GM23338 (cell line): ENCODE results near the gene ZBTB40. TPM values are rescaled to one million over a fixed set of nuclear protein-coding genes. Genes with fewer than 3 reads are reported as not detected.

Experiments
- ATAC-seq: fragments of 200-7000 bp; cut with Tn5 transposase; 3 replicates; pipeline ENCODE4 v1.9.1; 2020
- DNase-seq: peaks from one replicate; pipeline ENCODE4 v3.0.0-alpha.2; 2015; ENCODE audit warnings: low spot score
- H2AFZ ChIP-seq: fragments of 200-600 bp; sonication (generic); 2 replicates; pipeline ENCODE4 v1.8.0; 2016; ENCODE audit warnings: antibody characterized with exemption, mild to moderate bottlenecking, moderate library complexity
- H3F3A ChIP-seq: fragments of 200-600 bp; sonication (generic); replicated peaks from 2 replicates; pipeline ENCODE4 v1.8.0; 2017; ENCODE audit warnings: antibody characterized with exemption, mixed run types, low read depth
- H3K27ac ChIP-seq: fragments of 200-600 bp; sonication (generic); 2 replicates; pipeline ENCODE4 v1.6.1; 2016; ENCODE audit warnings: low read depth
- H3K27me3 ChIP-seq: fragments of 200-600 bp; sonication (generic); 2 replicates; pipeline ENCODE4 v1.8.0; 2016; ENCODE audit warnings: mild to moderate bottlenecking, mixed run types, moderate library complexity; ENCODE audit not compliant: insufficient read depth
- H3K36me3 ChIP-seq: fragments of 200-600 bp; sonication (generic); 2 replicates; pipeline ENCODE4 v1.8.0; 2016; ENCODE audit warnings: mild to moderate bottlenecking; ENCODE audit not compliant: insufficient read depth
- H3K4me1 ChIP-seq: fragments of 200-600 bp; sonication (generic); 2 replicates; pipeline ENCODE4 v1.8.0; 2016; ENCODE audit warnings: mild to moderate bottlenecking, moderate library complexity; ENCODE audit not compliant: insufficient read depth
- H3K4me2 ChIP-seq: fragments of 200-600 bp; sonication (generic); 2 replicates; pipeline ENCODE4 v1.7.1; 2017; ENCODE audit warnings: mixed run types
- H3K4me3 ChIP-seq: fragments of 200-600 bp; sonication (generic); 2 replicates; pipeline ENCODE4 v1.6.1; 2016; ENCODE audit warnings: mixed run types
- H3K79me2 ChIP-seq: fragments of 200-600 bp; sonication (generic); replicated peaks from 2 replicates; pipeline ENCODE4 v1.8.0; 2017; ENCODE audit warnings: mild to moderate bottlenecking; ENCODE audit not compliant: insufficient read depth
- H3K9me2 ChIP-seq: fragments of 200-600 bp; sonication (generic); 2 replicates; pipeline ENCODE4 v1.8.0; 2017; ENCODE audit not compliant: insufficient read depth
- H4K20me1 ChIP-seq: fragments of 200-600 bp; sonication (generic); replicated peaks from 2 replicates; pipeline ENCODE4 v1.8.0; 2017; ENCODE audit warnings: mild to moderate bottlenecking; ENCODE audit not compliant: insufficient read depth
- H3K27ac Mint-ChIP-seq: 2 replicates; pipeline ENCODE4 v1.8.0; 2020; ENCODE audit warnings: inconsistent platforms, mild to moderate bottlenecking, moderate library complexity, mixed read lengths
- H3K27me3 Mint-ChIP-seq: 3 replicates; pipeline ENCODE4 v1.8.0; 2022; ENCODE audit warnings: low read depth, mild to moderate bottlenecking, moderate library complexity, mixed read lengths, inconsistent platforms; ENCODE audit not compliant: insufficient read depth, poor library complexity
- H3K36me3 Mint-ChIP-seq: 3 replicates; pipeline ENCODE4 v1.8.0; 2021; ENCODE audit warnings: low read depth, mild to moderate bottlenecking, inconsistent platforms, moderate library complexity, mixed read lengths
- H3K4me1 Mint-ChIP-seq: 3 replicates; pipeline ENCODE4 v1.8.0; 2020; ENCODE audit warnings: mild to moderate bottlenecking, inconsistent platforms, mixed read lengths
- H3K4me3 Mint-ChIP-seq: 3 replicates; pipeline ENCODE4 v1.8.0; 2021; ENCODE audit warnings: moderate library complexity, mild to moderate bottlenecking, inconsistent platforms, mixed read lengths
- H3K9me3 Mint-ChIP-seq: 3 replicates; pipeline ENCODE4 v1.8.0; 2020; ENCODE audit warnings: moderate library complexity, mild to moderate bottlenecking, inconsistent platforms, mixed read lengths
- CREB1 ChIP-seq: fragments of 250-450 bp; sonication (Bioruptor Pico); IDR thresholded peaks from 2 replicates; pipeline ENCODE4 v1.5.0; 2020; ENCODE audit warnings: low read depth, mild to moderate bottlenecking, moderate library complexity
- EZH2 ChIP-seq: fragments of 200-600 bp; sonication (generic); IDR thresholded peaks from one replicate; pipeline ENCODE4 v1.8.0; 2017; ENCODE audit warnings: antibody characterized with exemption, mild to moderate bottlenecking, low read depth; ENCODE audit not compliant: unreplicated experiment
- EZH2phosphoT487 ChIP-seq: fragments of 200-600 bp; sonication (generic); IDR thresholded peaks from one replicate; pipeline ENCODE4 v1.8.1; 2018; ENCODE audit warnings: antibody characterized with exemption; ENCODE audit not compliant: unreplicated experiment
- JUNB ChIP-seq: IDR thresholded peaks from one replicate; pipeline ENCODE4 v1.6.1; 2016; ENCODE audit warnings: antibody characterized with exemption; ENCODE audit not compliant: unreplicated experiment
- NANOG ChIP-seq: IDR thresholded peaks from 2 replicates; pipeline ENCODE4 v1.6.1; 2016; ENCODE audit warnings: antibody characterized with exemption, borderline replicate concordance
- POLR2AphosphoS5 ChIP-seq: IDR thresholded peaks from 2 replicates; pipeline ENCODE4 v1.6.1; 2016; ENCODE audit warnings: antibody characterized with exemption, low read depth
- REST ChIP-seq: IDR thresholded peaks from one replicate; pipeline ENCODE4 v1.6.1; 2018; ENCODE audit warnings: antibody characterized with exemption; ENCODE audit not compliant: unreplicated experiment
- STAT1 ChIP-seq: IDR thresholded peaks from one replicate; pipeline ENCODE4 v1.6.1; 2016; ENCODE audit warnings: antibody characterized with exemption; ENCODE audit not compliant: unreplicated experiment
- ZNF331 ChIP-seq: fragments of 250-450 bp; sonication (Bioruptor Pico); IDR thresholded peaks from 2 replicates; pipeline ENCODE4 v1.5.0; 2020; ENCODE audit warnings: low read depth, mild to moderate bottlenecking, moderate library complexity
- polyA plus RNA-seq: library from polyadenylated mRNA; unstranded; fragments of >200 nt; fragmentation: Nextera tagmentation; extraction: Ambion mirVana; gene quantifications from 2 replicates; pipeline ENCODE4 v1.2.1, GENCODE V29; 2016
- total RNA-seq: library from RNA; depleted of rRNA; stranded (reverse); fragments of >200 nt; shearing (Covaris generic); gene quantifications from 2 replicates; pipeline ENCODE4 v1.2.3, GENCODE V29; 2014
- TF ChIP-seq, protein P1 (sequence below): IDR thresholded peaks from 2 replicates; pipeline ENCODE4 v1.6.1; 2016; ENCODE audit warnings: antibody characterized with exemption
- TF ChIP-seq, protein P2 (sequence below), 2 experiments: fragments of 200-600 bp in 1 of 2; sonication (generic) in 1 of 2; conservative IDR thresholded peaks; 2 replicates each; pipeline versions ENCODE4 v1.5.1 to v1.6.1; 2016 to 2017; ENCODE audit warnings: antibody characterized with exemption in 2 of 2, low read depth in 2 of 2, mild to moderate bottlenecking in 2 of 2, moderate library complexity in 1 of 2

The ZBTB40 gene
- total and polyA plus RNA-seq, 2 experiments from 2014 or later = 3.1 to 22.7 TPM

GRCh38 chr1:22473952-22474351, 22.3 kb downstream of the ZBTB40 start (continued):
- TF ChIP-seq, protein P1, sequence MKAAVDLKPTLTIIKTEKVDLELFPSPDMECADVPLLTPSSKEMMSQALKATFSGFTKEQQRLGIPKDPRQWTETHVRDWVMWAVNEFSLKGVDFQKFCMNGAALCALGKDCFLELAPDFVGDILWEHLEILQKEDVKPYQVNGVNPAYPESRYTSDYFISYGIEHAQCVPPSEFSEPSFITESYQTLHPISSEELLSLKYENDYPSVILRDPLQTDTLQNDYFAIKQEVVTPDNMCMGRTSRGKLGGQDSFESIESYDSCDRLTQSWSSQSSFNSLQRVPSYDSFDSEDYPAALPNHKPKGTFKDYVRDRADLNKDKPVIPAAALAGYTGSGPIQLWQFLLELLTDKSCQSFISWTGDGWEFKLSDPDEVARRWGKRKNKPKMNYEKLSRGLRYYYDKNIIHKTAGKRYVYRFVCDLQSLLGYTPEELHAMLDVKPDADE = no peak
- TF ChIP-seq EZH2phosphoT487 = no peak

DNA sequence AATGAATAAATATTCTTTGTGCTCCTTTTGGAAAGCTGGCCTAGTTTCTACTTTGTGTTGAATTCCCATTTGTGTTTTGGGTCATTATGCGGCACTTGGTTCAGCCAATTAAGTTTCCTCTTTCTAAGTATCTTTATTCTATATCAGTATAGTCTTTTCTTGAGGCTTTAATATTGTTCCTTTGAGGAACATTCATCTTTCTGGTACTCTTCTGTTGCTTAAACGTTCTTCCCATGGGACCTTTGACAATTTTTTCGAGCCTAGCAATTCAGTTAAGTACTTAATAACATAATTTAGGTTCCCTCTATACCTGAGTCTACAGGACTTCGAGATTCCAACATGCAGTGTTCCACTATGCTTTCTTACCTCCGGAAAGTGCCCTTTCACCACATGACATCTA, 24.9 kb downstream of the ZBTB40 start:
- H3K36me3 Mint-ChIP-seq = peaks cover 4% of the 10 kb centered on the region; the same call in 2 of the 3 replicates
- Histone ChIP-seq H3K4me3 (no peak overlapping the region), H3K27ac (no peak overlapping the region), H3K27me3 (no peaks in the 10 kb centered on the region), H3K4me1 (no peaks in the 10 kb centered on the region), H3F3A (no peaks in the 10 kb centered on the region), H2AFZ (no peak overlapping the region), H4K20me1 (peaks cover 13% of the 10 kb centered on the region), H3K9me2 (no peaks in the 10 kb centered on the region), H3K36me3 (no peaks in the 10 kb centered on the region), H3K79me2 (peaks cover 42% of the 10 kb centered on the region), H3K4me2 (no peak overlapping the region)
- H3K4me1 Mint-ChIP-seq = peaks cover 3% of the 10 kb centered on the region; the same call in 1 of the 3 replicates
- no peak for DNase-seq
- TF ChIP-seq, protein P2, sequence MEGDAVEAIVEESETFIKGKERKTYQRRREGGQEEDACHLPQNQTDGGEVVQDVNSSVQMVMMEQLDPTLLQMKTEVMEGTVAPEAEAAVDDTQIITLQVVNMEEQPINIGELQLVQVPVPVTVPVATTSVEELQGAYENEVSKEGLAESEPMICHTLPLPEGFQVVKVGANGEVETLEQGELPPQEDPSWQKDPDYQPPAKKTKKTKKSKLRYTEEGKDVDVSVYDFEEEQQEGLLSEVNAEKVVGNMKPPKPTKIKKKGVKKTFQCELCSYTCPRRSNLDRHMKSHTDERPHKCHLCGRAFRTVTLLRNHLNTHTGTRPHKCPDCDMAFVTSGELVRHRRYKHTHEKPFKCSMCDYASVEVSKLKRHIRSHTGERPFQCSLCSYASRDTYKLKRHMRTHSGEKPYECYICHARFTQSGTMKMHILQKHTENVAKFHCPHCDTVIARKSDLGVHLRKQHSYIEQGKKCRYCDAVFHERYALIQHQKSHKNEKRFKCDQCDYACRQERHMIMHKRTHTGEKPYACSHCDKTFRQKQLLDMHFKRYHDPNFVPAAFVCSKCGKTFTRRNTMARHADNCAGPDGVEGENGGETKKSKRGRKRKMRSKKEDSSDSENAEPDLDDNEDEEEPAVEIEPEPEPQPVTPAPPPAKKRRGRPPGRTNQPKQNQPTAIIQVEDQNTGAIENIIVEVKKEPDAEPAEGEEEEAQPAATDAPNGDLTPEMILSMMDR (conservative IDR thresholded peaks at IDR 0.05; ENCODE audit: low read depth in 2 of 2) = no peak
- TF ChIP-seq EZH2 (no peak), JUNB (no peak), EZH2phosphoT487 (no peak), CREB1 (CRISPR knock-in tag) (no peak), NANOG (no peak), STAT1 (no peak)
- peaks cover 7% of the 10 kb centered on the region; the same call in 1 of the 3 replicates for H3K9me3 Mint-ChIP-seq
- H3K27ac Mint-ChIP-seq = no peak overlapping the region
- no peaks in the 10 kb centered on the region for H3K27me3 Mint-ChIP-seq
- no peak overlapping the region for H3K4me3 Mint-ChIP-seq
- ATAC-seq = no peak

DNA sequence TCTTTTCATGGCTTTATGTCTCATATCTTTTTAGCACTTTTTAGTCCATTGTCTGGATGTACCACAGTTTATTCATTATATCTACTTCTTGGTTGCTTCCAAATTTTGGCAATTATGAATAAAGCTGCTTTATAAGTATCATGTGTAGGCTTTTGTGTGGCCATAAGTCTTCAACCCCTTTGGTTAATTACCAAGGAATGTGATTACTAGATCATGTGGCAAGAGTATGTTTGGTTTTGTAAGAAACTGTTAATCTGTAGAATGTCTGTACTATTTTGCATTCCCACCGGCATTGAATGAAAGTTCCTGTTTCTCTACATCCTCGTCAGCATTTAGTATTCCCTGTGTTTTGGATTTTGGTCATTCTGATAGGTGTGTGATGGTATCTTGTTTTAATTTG, 31.5 kb downstream of the ZBTB40 start:
- H3K4me3 Mint-ChIP-seq = no peak overlapping the region
- TF ChIP-seq POLR2AphosphoS5 (no peak), EZH2phosphoT487 (no peak), STAT1 (no peak), ZNF331 (CRISPR knock-in tag) (no peak), NANOG (no peak), REST (no peak), EZH2 (no peak), CREB1 (CRISPR knock-in tag) (no peak)

More for the DNA sequence above, 31.5 kb downstream of the ZBTB40 start:
- Mint-ChIP-seq H3K36me3 (peaks cover 8% of the 10 kb centered on the region; the same call in 1 of the 3 replicates), H3K4me1 (peaks cover 2% of the 10 kb centered on the region; the same call in 1 of the 3 replicates), H3K9me3 (peaks cover 15% of the 10 kb centered on the region; the same call in 2 of the 3 replicates), H3K27ac (no peak overlapping the region), H3K27me3 (peaks cover 2% of the 10 kb centered on the region)
- no peak for ATAC-seq
- Histone ChIP-seq H3K27me3 (no peaks in the 10 kb centered on the region), H3K4me1 (peaks cover 2% of the 10 kb centered on the region; the same call in 1 of the 2 replicates), H3K36me3 (no peaks in the 10 kb centered on the region), H3K4me3 (no peak overlapping the region), H4K20me1 (0 out of 2 replicates have a peak, but pooled peaks cover 5% of the 10 kb centered on the region), H3K79me2 (peaks cover 81% of the 10 kb centered on the region), H2AFZ (no peak overlapping the region), H3F3A (no peaks in the 10 kb centered on the region), H3K4me2 (no peak overlapping the region), H3K9me2 (no peaks in the 10 kb centered on the region), H3K27ac (no peak overlapping the region)
- DNase-seq = no peak
